SH-SY5Y (cell line): ENCODE results near the gene TRIM62.

Experiments used
- GATA2 ChIP-seq: IDR thresholded peaks from 2 replicates; pipeline ENCODE4 v1.6.1; 2011; ENCODE audit warnings: mild to moderate bottlenecking, low read depth, low read length
- GATA3 ChIP-seq: IDR thresholded peaks from 2 replicates; pipeline ENCODE4 v1.6.1; 2011; ENCODE audit warnings: low read depth, mild to moderate bottlenecking, low read length, moderate library complexity

DNA sequence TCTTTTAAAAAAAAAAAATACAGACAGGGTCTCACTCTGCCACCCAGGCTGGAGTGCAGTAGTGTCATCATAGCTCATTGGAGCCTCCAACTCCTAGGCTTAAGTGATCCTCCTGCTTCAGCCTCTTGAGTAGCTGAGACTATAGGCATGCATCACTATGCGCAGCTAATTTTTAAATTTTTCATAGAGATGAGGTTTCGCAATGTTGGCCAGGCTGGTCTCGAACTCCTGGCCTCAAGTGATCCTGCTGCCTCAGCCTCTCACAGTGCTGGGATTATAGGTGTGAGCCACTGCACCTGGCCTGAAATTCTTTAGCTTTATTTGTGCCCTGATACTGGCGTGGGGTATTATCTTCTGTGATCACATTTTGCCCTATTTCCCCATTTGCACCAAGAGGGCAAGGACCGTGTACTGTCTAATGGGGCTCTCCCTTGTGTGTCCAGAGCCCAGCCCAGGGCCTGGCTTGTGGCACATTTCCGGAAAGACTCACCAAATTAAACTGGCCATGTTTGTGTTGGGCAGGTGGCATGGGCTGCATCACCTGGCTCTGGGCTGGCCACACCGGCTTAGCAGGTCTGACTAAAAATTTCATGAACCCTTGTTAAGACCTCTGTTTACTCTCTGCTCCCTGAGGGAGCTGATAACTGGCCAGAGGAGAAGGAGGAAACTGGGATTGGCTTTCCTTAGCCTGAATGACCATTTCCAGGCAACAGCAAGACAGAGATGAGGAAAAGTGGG, 32.2 kb downstream of the TRIM62 start:
- TF ChIP-seq GATA2 = no peak
- no peak for TF ChIP-seq GATA3
